WTC11 (cell line): ENCODE data around the gene C1QBP.

ENCODE experiments used
- ATF2 ChIP-seq: sonication (generic); formaldehyde crosslinking; IDR thresholded peaks from 2 replicates; pipeline ENCODE4 v1.8.1; 2022; ENCODE audit warnings: low read depth, missing genetic modification reagents, borderline replicate concordance
- CREB1 ChIP-seq: sonication (generic); formaldehyde crosslinking; IDR thresholded peaks from 2 replicates; pipeline ENCODE4 v1.8.0; 2023; ENCODE audit warnings: mild to moderate bottlenecking, missing genetic modification reagents
- CTCF ChIP-seq: fragments of 200-600 bp; IDR thresholded peaks from 2 replicates; pipeline ENCODE4 v1.8.0; 2022; ENCODE audit warnings: antibody characterized with exemption
- FOXK1 ChIP-seq: sonication (generic); formaldehyde crosslinking; IDR thresholded peaks from 2 replicates; pipeline ENCODE4 v1.8.0; 2022; ENCODE audit warnings: mild to moderate bottlenecking, moderate library complexity, missing genetic modification reagents
- MAX ChIP-seq: sonication (generic); formaldehyde crosslinking; IDR thresholded peaks from 2 replicates; pipeline ENCODE4 v1.8.0; 2022; ENCODE audit warnings: mild to moderate bottlenecking, missing genetic modification reagents
- MXD4 ChIP-seq: fragments of 250-450 bp; sonication (Bioruptor Pico); IDR thresholded peaks from 2 replicates; pipeline ENCODE4 v1.8.0; 2021; ENCODE audit warnings: mild to moderate bottlenecking, moderate library complexity, borderline replicate concordance
- NR1H2 ChIP-seq: sonication (generic); formaldehyde crosslinking; IDR thresholded peaks from 2 replicates; pipeline ENCODE4 v1.9.0; 2021; ENCODE audit warnings: mild to moderate bottlenecking, moderate library complexity, missing genetic modification reagents
- USF1 ChIP-seq: sonication (generic); formaldehyde crosslinking; IDR thresholded peaks from 2 replicates; pipeline ENCODE4 v1.8.0; 2022; ENCODE audit warnings: mild to moderate bottlenecking, missing genetic modification reagents
- ZSCAN18 ChIP-seq: fragments of 250-450 bp; sonication (Bioruptor Pico); IDR thresholded peaks from 2 replicates; pipeline ENCODE4 v2.1.2; 2022; ENCODE audit warnings: mild to moderate bottlenecking, moderate library complexity
- TF ChIP-seq, protein P1 (sequence below): sonication (generic); formaldehyde crosslinking; IDR thresholded peaks from 2 replicates; pipeline ENCODE4 v1.8.0; 2022; ENCODE audit warnings: missing genetic modification reagents
- TF ChIP-seq, protein P2 (sequence below): sonication (generic); formaldehyde crosslinking; IDR thresholded peaks from 2 replicates; pipeline ENCODE4 v1.8.0; 2022; ENCODE audit warnings: mild to moderate bottlenecking, missing genetic modification reagents
- TF ChIP-seq, protein P3 (sequence below): sonication (generic); formaldehyde crosslinking; conservative IDR thresholded peaks from 2 replicates; pipeline ENCODE4 v1.8.1; 2022; ENCODE audit warnings: mild to moderate bottlenecking, missing genetic modification reagents

GRCh38 chr17:5424909-5425308 is 14.0 kb downstream of the C1QBP start:
- TF ChIP-seq ZSCAN18 (CRISPR knock-in tag) (no peak), USF1 (CRISPR knock-in tag) (no peak), NR1H2 (CRISPR knock-in tag) (no peak), CTCF (no peak), MXD4 (no peak), MAX (CRISPR knock-in tag) (no peak), ATF2 (CRISPR knock-in tag) (no peak), FOXK1 (CRISPR knock-in tag) (no peak), CREB1 (no peak)
- TF ChIP-seq, protein P1, sequence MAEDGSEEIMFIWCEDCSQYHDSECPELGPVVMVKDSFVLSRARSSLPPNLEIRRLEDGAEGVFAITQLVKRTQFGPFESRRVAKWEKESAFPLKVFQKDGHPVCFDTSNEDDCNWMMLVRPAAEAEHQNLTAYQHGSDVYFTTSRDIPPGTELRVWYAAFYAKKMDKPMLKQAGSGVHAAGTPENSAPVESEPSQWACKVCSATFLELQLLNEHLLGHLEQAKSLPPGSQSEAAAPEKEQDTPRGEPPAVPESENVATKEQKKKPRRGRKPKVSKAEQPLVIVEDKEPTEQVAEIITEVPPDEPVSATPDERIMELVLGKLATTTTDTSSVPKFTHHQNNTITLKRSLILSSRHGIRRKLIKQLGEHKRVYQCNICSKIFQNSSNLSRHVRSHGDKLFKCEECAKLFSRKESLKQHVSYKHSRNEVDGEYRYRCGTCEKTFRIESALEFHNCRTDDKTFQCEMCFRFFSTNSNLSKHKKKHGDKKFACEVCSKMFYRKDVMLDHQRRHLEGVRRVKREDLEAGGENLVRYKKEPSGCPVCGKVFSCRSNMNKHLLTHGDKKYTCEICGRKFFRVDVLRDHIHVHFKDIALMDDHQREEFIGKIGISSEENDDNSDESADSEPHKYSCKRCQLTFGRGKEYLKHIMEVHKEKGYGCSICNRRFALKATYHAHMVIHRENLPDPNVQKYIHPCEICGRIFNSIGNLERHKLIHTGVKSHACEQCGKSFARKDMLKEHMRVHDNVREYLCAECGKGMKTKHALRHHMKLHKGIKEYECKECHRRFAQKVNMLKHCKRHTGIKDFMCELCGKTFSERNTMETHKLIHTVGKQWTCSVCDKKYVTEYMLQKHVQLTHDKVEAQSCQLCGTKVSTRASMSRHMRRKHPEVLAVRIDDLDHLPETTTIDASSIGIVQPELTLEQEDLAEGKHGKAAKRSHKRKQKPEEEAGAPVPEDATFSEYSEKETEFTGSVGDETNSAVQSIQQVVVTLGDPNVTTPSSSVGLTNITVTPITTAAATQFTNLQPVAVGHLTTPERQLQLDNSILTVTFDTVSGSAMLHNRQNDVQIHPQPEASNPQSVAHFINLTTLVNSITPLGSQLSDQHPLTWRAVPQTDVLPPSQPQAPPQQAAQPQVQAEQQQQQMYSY (CRISPR knock-in tag), result no peak
- TF ChIP-seq, protein P2, sequence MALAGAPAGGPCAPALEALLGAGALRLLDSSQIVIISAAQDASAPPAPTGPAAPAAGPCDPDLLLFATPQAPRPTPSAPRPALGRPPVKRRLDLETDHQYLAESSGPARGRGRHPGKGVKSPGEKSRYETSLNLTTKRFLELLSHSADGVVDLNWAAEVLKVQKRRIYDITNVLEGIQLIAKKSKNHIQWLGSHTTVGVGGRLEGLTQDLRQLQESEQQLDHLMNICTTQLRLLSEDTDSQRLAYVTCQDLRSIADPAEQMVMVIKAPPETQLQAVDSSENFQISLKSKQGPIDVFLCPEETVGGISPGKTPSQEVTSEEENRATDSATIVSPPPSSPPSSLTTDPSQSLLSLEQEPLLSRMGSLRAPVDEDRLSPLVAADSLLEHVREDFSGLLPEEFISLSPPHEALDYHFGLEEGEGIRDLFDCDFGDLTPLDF (CRISPR knock-in tag), result no peak
- TF ChIP-seq, protein P3, sequence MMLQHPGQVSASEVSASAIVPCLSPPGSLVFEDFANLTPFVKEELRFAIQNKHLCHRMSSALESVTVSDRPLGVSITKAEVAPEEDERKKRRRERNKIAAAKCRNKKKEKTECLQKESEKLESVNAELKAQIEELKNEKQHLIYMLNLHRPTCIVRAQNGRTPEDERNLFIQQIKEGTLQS (CRISPR knock-in tag), result no peak
